ENCODE measurements around the gene STK32C.

STK32C gene

DNA sequence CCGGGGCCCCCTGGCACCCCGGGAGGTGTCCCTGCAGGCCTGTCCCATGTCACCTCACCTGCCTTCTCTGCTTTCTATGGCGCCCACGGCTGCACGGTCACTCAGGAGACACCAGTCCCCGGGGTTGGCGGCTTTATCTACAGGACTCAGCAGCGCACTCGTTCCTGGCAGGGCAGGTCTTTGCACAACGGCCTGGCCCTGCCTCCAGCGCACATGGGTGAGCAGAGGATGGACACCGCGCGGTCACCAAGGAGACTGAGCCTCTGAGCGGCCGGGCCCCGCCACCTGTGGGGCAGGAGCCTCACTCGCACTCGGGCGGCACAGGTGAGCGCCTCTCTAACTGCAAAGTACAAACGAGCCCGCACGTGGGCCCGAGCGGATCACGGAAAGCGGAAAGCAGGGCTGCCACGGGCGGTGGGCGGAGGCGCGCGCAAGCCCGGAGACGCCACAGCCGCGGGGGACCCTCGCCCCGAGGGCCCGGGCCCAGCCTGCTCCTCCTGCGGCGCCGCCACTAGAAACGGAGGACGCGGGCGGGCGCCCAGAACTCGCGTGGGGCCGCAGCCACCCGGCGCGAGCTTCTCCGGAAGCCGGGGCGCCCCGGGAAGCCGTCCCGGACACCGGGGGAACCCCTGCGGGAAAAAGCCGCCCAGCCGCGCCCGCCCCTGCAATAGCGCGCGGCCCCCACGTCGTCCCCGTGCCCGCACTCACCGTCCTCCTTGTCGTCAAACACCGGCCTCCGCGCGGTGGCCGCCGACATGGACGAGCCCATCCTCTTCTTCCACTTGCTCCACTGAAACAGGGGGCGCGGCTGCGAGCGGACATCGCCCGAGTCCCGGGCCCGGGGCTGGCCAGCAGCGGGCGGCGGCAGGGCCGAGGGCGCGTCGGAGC lies 642 bp downstream of the STK32C start:
- TF ChIP-seq, protein P1, sequence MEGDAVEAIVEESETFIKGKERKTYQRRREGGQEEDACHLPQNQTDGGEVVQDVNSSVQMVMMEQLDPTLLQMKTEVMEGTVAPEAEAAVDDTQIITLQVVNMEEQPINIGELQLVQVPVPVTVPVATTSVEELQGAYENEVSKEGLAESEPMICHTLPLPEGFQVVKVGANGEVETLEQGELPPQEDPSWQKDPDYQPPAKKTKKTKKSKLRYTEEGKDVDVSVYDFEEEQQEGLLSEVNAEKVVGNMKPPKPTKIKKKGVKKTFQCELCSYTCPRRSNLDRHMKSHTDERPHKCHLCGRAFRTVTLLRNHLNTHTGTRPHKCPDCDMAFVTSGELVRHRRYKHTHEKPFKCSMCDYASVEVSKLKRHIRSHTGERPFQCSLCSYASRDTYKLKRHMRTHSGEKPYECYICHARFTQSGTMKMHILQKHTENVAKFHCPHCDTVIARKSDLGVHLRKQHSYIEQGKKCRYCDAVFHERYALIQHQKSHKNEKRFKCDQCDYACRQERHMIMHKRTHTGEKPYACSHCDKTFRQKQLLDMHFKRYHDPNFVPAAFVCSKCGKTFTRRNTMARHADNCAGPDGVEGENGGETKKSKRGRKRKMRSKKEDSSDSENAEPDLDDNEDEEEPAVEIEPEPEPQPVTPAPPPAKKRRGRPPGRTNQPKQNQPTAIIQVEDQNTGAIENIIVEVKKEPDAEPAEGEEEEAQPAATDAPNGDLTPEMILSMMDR (IDR thresholded peaks at IDR 0.05; ENCODE audit: low read length, missing control alignments): no peak
- H3K4me3 ChIP-seq (replicated peaks; ENCODE audit: low read depth, low read length): peak overlapping the region; percentile 45
- peak; percentile 10 for DNase-seq (ENCODE audit: low read depth)

DNA sequence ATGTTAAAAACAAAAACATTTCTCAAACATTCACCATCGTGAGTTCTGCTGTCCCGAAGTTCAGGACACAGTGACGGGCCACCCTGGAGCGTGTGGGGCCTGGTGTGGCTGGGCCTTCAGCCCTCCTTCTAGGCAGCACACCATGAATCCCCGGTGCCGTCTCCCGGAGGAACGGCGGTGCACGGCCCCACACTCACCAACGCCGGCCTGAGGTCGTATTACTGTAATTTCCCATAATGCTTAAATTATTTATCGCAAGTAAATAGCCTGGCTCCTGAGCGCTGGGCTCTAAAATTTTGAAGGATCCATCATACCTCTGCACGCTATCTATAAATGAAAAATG lies 1.4 kb downstream of the STK32C start:
- TF ChIP-seq, protein P1 (IDR thresholded peaks at IDR 0.05; ENCODE audit: low read length, missing control alignments): no peak
- H3K4me3 ChIP-seq (replicated peaks; ENCODE audit: low read depth, low read length): no peak overlapping the region
- no peak for DNase-seq (ENCODE audit: low read depth)

DNA sequence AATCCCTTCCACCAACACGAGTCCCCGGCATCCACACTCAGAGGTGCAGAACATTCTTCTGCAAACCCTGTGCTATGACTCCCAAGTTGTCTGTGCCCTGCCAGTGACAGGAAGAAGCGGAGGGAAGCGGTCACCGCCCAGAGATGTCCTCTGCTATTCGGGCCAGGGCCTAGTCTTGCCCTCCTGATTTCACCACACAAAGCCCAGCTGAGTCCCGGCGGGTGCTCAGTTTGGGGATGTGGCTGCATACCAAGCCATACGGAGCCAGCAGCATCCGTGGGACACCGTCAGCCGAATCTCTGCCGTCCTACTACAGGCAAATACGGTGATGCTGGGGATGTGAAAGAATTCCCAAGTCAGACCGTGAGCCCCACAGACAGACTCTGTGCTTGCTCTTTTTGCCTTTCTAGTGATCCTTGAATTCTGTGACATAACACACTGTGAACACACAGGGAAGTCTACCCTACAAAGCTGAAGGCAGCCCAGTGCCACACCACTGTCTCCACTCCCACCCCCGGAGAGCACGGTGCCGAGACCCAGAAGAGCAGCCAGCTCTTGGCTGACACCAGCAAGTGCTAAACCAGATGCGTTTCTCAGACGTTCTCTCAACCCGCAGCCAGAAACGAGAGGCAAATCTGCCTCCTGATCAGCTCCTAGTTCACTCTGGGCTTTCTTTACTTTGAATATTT lies 2.0 kb downstream of the STK32C start:
- no peak for DNase-seq (ENCODE audit: low read depth)
- TF ChIP-seq, protein P1 (IDR thresholded peaks at IDR 0.05; ENCODE audit: low read length, missing control alignments): no peak
- no peak overlapping the region for H3K4me3 ChIP-seq (replicated peaks; ENCODE audit: low read depth, low read length)

DNA sequence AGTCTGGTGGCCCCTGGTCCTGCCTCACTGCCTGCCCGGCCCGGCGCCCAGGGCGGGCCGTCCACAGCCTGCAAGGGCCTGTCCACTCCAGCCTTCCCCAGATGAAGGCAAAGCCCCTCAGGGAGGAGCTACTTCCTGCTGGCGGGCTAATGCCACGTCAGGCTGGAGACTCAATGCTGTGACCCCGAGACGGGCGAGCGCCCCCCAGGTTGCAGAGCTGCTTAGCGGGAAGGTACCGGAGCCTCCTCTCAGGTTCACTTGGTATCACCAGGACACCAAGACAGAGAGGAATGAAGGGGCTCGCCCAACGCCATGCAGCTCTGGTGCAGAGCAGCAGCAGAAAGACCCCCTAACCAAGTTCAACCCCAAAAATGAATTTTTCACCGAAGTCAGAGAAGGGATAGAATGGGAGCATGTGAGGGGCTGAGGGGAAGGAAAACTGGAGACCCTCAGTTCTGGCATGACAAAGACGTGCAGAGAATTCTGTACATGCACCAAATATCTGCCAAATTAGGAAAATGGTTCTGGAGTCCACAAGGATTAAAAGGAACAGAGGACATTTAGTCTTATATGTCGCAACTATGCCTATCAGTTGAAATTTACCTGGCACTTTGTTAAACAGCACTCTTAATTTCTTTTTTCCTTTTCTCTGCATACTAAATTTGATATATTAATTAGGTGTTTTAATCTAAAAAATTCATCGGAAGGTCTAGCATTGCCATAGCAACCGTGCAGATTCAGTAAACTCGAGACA lies 2.8 kb downstream of the STK32C start:
- TF ChIP-seq, protein P1 (IDR thresholded peaks at IDR 0.05; ENCODE audit: low read length, missing control alignments): no peak
- no peak for DNase-seq (ENCODE audit: low read depth)
- H3K4me3 ChIP-seq (replicated peaks; ENCODE audit: low read depth, low read length): no peak overlapping the region

DNA sequence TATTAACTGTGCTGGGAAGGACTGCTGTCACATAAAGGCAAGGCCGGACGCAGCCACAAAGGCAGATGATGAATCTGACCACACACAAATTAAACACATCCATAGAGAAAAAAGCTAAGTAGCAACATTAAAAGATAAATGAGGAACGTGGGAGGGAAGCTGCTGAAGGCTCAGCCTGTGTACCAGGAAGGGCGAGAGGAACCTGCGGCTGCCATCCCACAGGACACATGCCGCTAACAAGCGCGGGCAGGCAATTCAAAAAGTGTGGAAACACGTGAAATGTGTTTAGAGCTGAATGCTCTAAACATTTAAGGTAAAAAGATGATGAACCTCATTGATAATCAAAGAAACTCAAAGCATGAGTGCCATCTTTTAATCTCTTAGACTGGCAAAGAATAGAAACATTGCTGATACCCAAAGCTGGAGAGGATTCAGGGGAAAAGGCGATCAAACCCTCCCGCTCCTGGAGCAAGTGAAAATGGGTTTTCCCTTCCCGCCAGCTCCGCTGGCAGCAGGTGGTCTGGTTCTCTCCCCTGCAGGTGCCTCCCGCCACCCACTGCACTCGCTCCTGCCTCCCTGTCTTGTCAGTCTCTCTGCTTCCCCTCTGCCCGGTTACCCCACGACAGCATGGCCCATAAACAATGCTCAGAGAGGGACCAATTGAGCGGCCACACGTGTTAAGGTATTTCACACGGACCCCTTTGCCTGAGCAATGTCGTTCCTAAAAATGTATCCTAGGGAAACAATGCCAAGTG lies 4.2 kb downstream of the STK32C start:
- H3K4me3 ChIP-seq (replicated peaks; ENCODE audit: low read depth, low read length): no peak overlapping the region
- TF ChIP-seq, protein P1 (IDR thresholded peaks at IDR 0.05; ENCODE audit: low read length, missing control alignments): no peak
- no peak for DNase-seq (ENCODE audit: low read depth)

Data from fibroblast of pulmonary artery (primary cell).